Choroid plexus epithelial cell (primary cell): ENCODE measurements around the gene METTL16.
"Not testable (repeated sequence)": the region's sequence is repeated elsewhere in the genome, so short reads cannot be mapped to it uniquely, and the experiment has no call there.

Source experiments
- DNase-seq: peaks from one replicate; pipeline ENCODE4 v3.0.0-alpha.2; 2010; ENCODE audit warnings: low read depth
- H3K4me3 ChIP-seq: 2 replicates; pipeline ENCODE4 v1.5.1; 2011; ENCODE audit warnings: low read depth, mild to moderate bottlenecking, control low read depth, low read length, moderate library complexity
- CTCF ChIP-seq: conservative IDR thresholded peaks from 2 replicates; pipeline ENCODE4 v1.5.1; 2011; ENCODE audit warnings: low read depth, mild to moderate bottlenecking, control low read depth, inconsistent platforms, low read length, moderate library complexity

Gene METTL16

GRCh38 chr17:2449486-2449885, 62.2 kb downstream of the METTL16 start:
- H3K4me3 ChIP-seq = no peak overlapping the region
- no peak for DNase-seq
- TF ChIP-seq CTCF = no peak

GRCh38 chr17:2447479-2447878, 64.2 kb downstream of the METTL16 start:
- H3K4me3 ChIP-seq, DNase-seq: not testable (repeated sequence)

GRCh38 chr17:2445638-2446037, 66.0 kb downstream of the METTL16 start:
- H3K4me3 ChIP-seq = no peak overlapping the region
- no peak for TF ChIP-seq CTCF
- no peak for DNase-seq

GRCh38 chr17:2444382-2444781, 67.3 kb downstream of the METTL16 start:
- DNase-seq = no peak
- no peak overlapping the region for H3K4me3 ChIP-seq
- TF ChIP-seq CTCF = no peak

GRCh38 chr17:2442166-2442565, 69.5 kb downstream of the METTL16 start:
- no peak for TF ChIP-seq CTCF
- no peak overlapping the region for H3K4me3 ChIP-seq
- DNase-seq = peak; percentile 75

- no peak for TF ChIP-seq CTCF
- no peak overlapping the region for H3K4me3 ChIP-seq
Observed at GRCh38 chr17:2440930-2441329, 70.8 kb downstream of the METTL16 start.

GRCh38 chr17:2439997-2440396, 71.7 kb downstream of the METTL16 start:
- DNase-seq = peak; percentile 79
- H3K4me3 ChIP-seq = not testable (repeated sequence)

More at GRCh38 chr17:2440930-2441329, 70.8 kb downstream of the METTL16 start:
- DNase-seq = no peak

GRCh38 chr17:2438823-2439222, 72.9 kb downstream of the METTL16 start:
- peak; percentile 91 for DNase-seq
- no peak overlapping the region for H3K4me3 ChIP-seq

More at GRCh38 chr17:2438823-2439222, 72.9 kb downstream of the METTL16 start:
- TF ChIP-seq CTCF = no peak
